Upper lobe of right lung (tissue), 1 donor: Measurements from ENCODE around the gene SEC16A. TPM values are rescaled to one million over a fixed set of nuclear protein-coding genes. Genes with fewer than 3 reads are reported as not detected.

Experiments used
- ATAC-seq: fragments of 200-7000 bp; cut with Tn5 transposase; one replicate; pipeline ENCODE4 v1.9.1; 2020; ENCODE audit warnings: mild to moderate bottlenecking, moderate library complexity
- DNase-seq: peaks from one replicate; pipeline ENCODE4 v3.0.0-alpha.2; 2020
- H3K27ac ChIP-seq: fragments of 200-600 bp; one replicate; pipeline ENCODE4 v1.8.0; 2022
- H3K27me3 ChIP-seq: fragments of 200-600 bp; one replicate; pipeline ENCODE4 v1.8.0; 2022; ENCODE audit warnings: mild to moderate bottlenecking
- H3K36me3 ChIP-seq: fragments of 200-600 bp; one replicate; pipeline ENCODE4 v1.8.0; 2022
- H3K4me1 ChIP-seq: fragments of 200-600 bp; one replicate; pipeline ENCODE4 v1.8.0; 2022
- H3K4me3 ChIP-seq: fragments of 200-600 bp; one replicate; pipeline ENCODE4 v1.8.0; 2022; ENCODE audit warnings: mild to moderate bottlenecking
- H3K9me3 ChIP-seq: fragments of 200-600 bp; one replicate; pipeline ENCODE4 v1.8.0; 2022
- CTCF ChIP-seq: fragments of 200-600 bp; IDR thresholded peaks from one replicate; pipeline ENCODE4 v1.8.0; 2022; ENCODE audit warnings: antibody characterized with exemption
- intact Hi-C: fragments of 100-400 bp; cut with DNase I; formaldehyde crosslinking; loops from one replicate; pipeline ENCODE4 v1.11.0; 2022
- total RNA-seq: library from RNA; stranded (reverse); fragmentation: NEBNext Ultra II Directional; extraction: Animal tissue kit (Norgen Biotek cat#: 25700); gene quantifications from one replicate; pipeline ENCODE4 v1.2.1, GENCODE V29; 2021
- donor health status: DM: no; HTN: yes; CAD: no; lungs with severe emphysema.

Gene SEC16A
- total RNA-seq, 1 donor from 2014 or later: 63.7 TPM

DNA sequence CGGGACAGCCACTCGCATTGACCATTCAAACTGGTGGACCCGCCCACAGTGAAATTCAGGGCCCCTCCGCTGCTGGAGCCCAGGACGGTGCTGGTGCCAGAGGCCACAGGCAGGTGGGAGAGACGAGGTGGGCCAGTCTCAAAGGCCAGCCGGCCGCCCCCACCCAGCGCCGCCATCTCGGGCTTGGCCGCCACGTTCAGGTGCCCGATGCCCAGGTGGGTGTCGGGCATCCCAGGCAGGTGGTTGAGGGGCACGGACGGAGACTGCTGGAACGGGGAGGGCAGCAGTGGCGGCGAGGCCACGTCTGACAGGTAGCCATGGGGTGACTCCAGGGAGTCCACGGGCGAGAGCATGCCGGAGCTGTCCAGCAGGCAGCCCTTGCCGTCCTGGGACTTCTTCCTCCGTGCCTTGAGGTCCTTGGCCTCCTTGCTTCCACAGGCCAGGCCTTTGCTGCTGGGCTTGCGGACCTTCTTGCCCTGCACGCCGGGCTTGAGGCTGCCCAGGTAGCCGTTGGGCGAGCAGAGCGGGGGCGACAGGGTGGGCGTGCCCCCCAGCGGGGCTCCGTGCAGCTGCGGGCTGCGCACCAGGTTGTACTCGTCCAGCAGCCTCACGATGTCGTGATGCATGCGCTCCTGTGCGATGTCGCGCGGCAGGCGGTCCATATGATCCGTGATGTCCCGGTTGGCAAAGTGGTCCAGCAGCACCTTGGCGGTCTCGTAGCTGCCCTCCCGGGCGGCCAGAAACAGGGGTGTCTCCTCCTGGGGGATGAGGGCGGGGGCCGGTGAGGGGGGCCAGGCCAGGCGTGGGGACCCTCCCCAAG lies 14.2 kb upstream of the SEC16A start:
- intact Hi-C loops: no loop called here
- Histone ChIP-seq H3K4me3 (no peak overlapping the region), H3K27ac (no peak overlapping the region), H3K36me3 (peaks cover 76% of the 10 kb centered on the region), H3K4me1 (no peaks in the 10 kb centered on the region), H3K27me3 (no peaks in the 10 kb centered on the region), H3K9me3 (no peaks in the 10 kb centered on the region)
- ATAC-seq: no peak
- no peak for TF ChIP-seq CTCF
- no peak for DNase-seq

DNA sequence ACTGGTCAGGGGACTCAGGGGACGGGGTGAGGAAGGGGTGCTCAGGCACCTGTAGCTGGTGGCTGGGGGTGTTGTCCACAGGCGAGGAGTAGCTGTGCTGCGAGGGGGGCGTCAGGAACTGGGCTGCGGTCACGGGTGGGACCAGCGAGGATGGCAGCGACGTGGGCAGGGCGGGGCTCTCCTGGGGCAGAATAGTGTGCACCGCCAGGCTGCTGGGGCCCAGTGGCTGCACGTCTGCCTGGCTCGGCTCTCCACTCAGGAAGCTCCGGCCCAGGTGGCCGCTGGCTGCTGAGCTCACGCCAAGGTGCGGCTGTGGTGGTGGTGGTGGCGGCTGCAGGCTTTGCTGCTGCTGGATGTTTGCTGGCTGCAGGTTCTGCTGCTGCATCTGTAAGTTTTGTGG lies 13.3 kb upstream of the SEC16A start:
- no peak for TF ChIP-seq CTCF
- DNase-seq (no peak), ATAC-seq (no peak)
- no peak overlapping the region for H3K4me3 ChIP-seq
- no peak overlapping the region for H3K27ac ChIP-seq
- no peaks in the 10 kb centered on the region for H3K27me3 ChIP-seq
- H3K36me3 ChIP-seq: peaks cover 67% of the 10 kb centered on the region
- intact Hi-C loops: no loop called here
- H3K9me3 ChIP-seq: no peaks in the 10 kb centered on the region
- H3K4me1 ChIP-seq: no peaks in the 10 kb centered on the region

DNA sequence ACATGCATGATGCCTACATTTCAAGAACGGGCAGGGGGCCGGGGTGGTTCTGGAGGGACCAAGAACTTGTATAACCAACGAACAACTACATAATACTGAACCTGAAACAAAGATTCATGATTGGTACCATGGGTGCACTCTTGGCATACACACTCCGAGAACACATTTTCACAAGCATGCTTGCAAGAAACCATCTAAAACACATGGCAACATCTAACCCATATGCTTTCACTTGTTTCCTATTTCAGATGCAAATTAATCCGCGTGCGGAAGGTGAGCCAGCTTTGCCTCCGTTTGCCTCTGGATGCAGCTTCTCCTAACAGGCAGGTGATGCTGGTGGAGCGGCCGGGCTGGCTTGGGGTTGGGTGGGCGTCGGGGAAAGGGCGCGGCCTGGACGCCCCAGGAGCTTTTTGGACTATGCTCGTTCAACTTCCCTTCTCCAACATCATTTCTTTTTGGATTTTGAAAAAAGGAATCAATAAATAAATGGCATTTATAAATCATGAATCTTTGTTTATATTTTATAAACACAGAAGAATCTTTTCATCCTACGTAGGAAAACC lies 12.5 kb upstream of the SEC16A start:
- ATAC-seq (no peak), DNase-seq (no peak)
- H3K27ac ChIP-seq: no peak overlapping the region
- intact Hi-C loops: no loop called here
- H3K4me3 ChIP-seq: no peak overlapping the region
- no peaks in the 10 kb centered on the region for H3K9me3 ChIP-seq
- no peak for TF ChIP-seq CTCF
- H3K4me1 ChIP-seq: no peaks in the 10 kb centered on the region
- peaks cover 59% of the 10 kb centered on the region for H3K36me3 ChIP-seq
- H3K27me3 ChIP-seq: no peaks in the 10 kb centered on the region

DNA sequence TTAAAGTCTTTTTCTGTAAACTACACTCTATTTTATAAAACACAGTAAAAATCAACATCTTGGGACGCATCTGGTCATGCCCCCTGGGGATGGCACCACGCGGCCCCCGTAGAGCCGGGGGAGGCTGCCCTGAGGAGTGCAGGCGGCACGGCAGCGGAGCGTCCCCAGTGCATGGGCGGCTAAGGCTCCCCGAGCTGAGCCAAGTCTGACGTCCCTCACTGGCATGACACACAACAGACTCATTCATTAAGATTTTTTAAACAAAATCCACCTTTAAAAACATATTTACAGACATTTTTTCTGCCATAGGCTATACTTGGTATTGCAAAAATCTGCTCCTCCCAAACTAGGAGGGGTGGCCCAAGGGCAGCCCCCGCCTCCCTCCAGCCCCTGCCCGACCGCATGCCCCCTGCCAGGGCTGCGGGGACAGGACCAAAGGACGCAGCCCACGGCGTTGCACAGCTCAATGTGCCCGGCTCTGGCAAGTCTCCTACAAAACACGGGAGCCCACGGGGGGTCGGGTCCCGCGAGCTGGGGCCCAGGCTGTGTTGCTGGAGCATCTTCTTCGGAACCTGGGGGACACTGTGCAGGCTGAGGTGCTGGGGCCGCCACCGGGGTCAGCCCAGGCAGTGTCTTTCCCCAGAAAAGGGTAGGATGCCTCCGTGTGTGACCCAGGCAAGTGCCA lies 11.8 kb upstream of the SEC16A start:
- ATAC-seq: no peak
- no peaks in the 10 kb centered on the region for H3K9me3 ChIP-seq
- H3K27me3 ChIP-seq: no peaks in the 10 kb centered on the region
- no peak overlapping the region for H3K4me3 ChIP-seq
- no peak overlapping the region for H3K27ac ChIP-seq
- H3K36me3 ChIP-seq: peaks cover 52% of the 10 kb centered on the region
- no peak for DNase-seq
- no peak for TF ChIP-seq CTCF
- intact Hi-C loops: no loop called here
- H3K4me1 ChIP-seq: no peaks in the 10 kb centered on the region

DNA sequence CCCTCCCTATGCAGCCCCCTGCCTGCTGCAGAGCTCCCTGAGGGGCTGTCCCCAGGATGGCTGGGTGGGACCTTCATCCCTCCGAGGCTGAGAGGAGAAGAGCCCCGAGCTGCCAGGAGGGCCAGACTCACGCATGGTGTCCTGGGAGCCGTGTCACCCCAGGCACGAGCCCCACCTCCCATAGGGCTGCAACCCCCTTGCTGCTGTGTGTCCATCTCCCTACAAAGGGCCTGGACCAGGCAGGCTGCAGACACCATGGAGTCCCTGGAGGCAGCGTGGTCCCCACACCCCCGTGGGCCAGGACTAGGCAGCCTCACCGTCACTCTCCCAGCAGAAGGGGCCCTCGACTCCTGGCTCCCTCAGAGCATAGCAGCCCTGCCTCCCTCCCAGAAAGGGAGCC lies 11.2 kb upstream of the SEC16A start:
- Histone ChIP-seq H3K36me3 (peaks cover 46% of the 10 kb centered on the region), H3K27me3 (no peaks in the 10 kb centered on the region), H3K4me1 (no peaks in the 10 kb centered on the region), H3K9me3 (no peaks in the 10 kb centered on the region), H3K27ac (no peak overlapping the region), H3K4me3 (no peak overlapping the region)
- no peak for ATAC-seq
- no peak for DNase-seq
- no peak for TF ChIP-seq CTCF
- intact Hi-C loops: no loop called here
